ENCODE measurements around the gene RASSF7.

Gene RASSF7

GRCh38 chr11:553988-554340 lies 6.8 kb upstream of the RASSF7 start:
- no peaks in the 10 kb centered on the region for H3F3A ChIP-seq (ENCODE audit: insufficient read depth)
- H3K4me2 ChIP-seq (ENCODE audit: low read depth, low read length, poor library complexity, severe bottlenecking), result no peak overlapping the region
- H3K9me2 ChIP-seq (replicated peaks; ENCODE audit: insufficient read depth, low read length), result no peaks in the 10 kb centered on the region
- no peaks in the 10 kb centered on the region for H4K20me1 ChIP-seq (ENCODE audit: low read depth, low read length)
- H3K36me3 ChIP-seq (ENCODE audit: low read length), result no peaks in the 10 kb centered on the region
- H3K27me3 ChIP-seq (ENCODE audit: low read length), result no peaks in the 10 kb centered on the region
- no peak overlapping the region for H3K9ac ChIP-seq (ENCODE audit: low read length)
- H3K4me3 ChIP-seq (ENCODE audit: insufficient read depth, low read length, poor library complexity, severe bottlenecking), result no peak overlapping the region
- H3K79me2 ChIP-seq (ENCODE audit: insufficient read depth, low read length), result no peaks in the 10 kb centered on the region
- no peak overlapping the region for H3K27ac ChIP-seq (ENCODE audit: low read depth, low read length)
- H2AFZ ChIP-seq (ENCODE audit: low read depth, low read length, severe bottlenecking), result no peak overlapping the region
- TF ChIP-seq CTCF (IDR thresholded peaks at IDR 0.05; ENCODE audit: insufficient read depth, low read length, poor library complexity, severe bottlenecking) (no peak), EZH2phosphoT487 (conservative IDR thresholded peaks at IDR 0.05; ENCODE audit: low read length) (no peak)
- H3K9me3 ChIP-seq (ENCODE audit: insufficient read depth, low read length), result no peaks in the 10 kb centered on the region

- Histone ChIP-seq H3F3A (ENCODE audit: insufficient read depth) (no peaks in the 10 kb centered on the region), H4K20me1 (ENCODE audit: low read depth, low read length) (no peaks in the 10 kb centered on the region), H3K9me2 (replicated peaks; ENCODE audit: insufficient read depth, low read length) (no peaks in the 10 kb centered on the region), H3K4me3 (ENCODE audit: insufficient read depth, low read length, poor library complexity, severe bottlenecking) (peak overlapping the region; percentile 1), H3K4me2 (ENCODE audit: low read depth, low read length, poor library complexity, severe bottlenecking) (peak overlapping the region; percentile 49), H3K9me3 (ENCODE audit: insufficient read depth, low read length) (no peaks in the 10 kb centered on the region), H3K36me3 (ENCODE audit: low read length) (no peaks in the 10 kb centered on the region), H3K9ac (ENCODE audit: low read length) (peak overlapping the region; percentile 36; the same call in 1 of the 2 replicates), H3K27ac (ENCODE audit: low read depth, low read length) (no peak overlapping the region), H3K79me2 (ENCODE audit: insufficient read depth, low read length) (no peaks in the 10 kb centered on the region), H2AFZ (ENCODE audit: low read depth, low read length, severe bottlenecking) (peak overlapping the region; percentile 35), H3K27me3 (ENCODE audit: low read length) (no peaks in the 10 kb centered on the region)
- TF ChIP-seq CTCF (IDR thresholded peaks at IDR 0.05; ENCODE audit: insufficient read depth, low read length, poor library complexity, severe bottlenecking) (peak; percentile 55), EZH2phosphoT487 (conservative IDR thresholded peaks at IDR 0.05; ENCODE audit: low read length) (no peak)
These were observed 6.1 kb upstream of the RASSF7 start for GRCh38 chr11:554428-555226.

- H3K9me2 ChIP-seq (replicated peaks; ENCODE audit: insufficient read depth, low read length), result no peaks in the 10 kb centered on the region
- no peak overlapping the region for H3K9ac ChIP-seq (ENCODE audit: low read length)
- H3K4me2 ChIP-seq (ENCODE audit: low read depth, low read length, poor library complexity, severe bottlenecking), result peak overlapping the region; percentile 40
- 0 out of 2 replicates have a peak, but pooled peaks cover 3% of the 10 kb centered on the region for H3F3A ChIP-seq (ENCODE audit: insufficient read depth)
- no peaks in the 10 kb centered on the region for H3K27me3 ChIP-seq (ENCODE audit: low read length)
- H3K9me3 ChIP-seq (ENCODE audit: insufficient read depth, low read length), result no peaks in the 10 kb centered on the region
- TF ChIP-seq EZH2phosphoT487 (conservative IDR thresholded peaks at IDR 0.05; ENCODE audit: low read length) (no peak), CTCF (IDR thresholded peaks at IDR 0.05; ENCODE audit: insufficient read depth, low read length, poor library complexity, severe bottlenecking) (no peak)
- peak overlapping the region; percentile 26 for H3K4me3 ChIP-seq (ENCODE audit: insufficient read depth, low read length, poor library complexity, severe bottlenecking)
- no peaks in the 10 kb centered on the region for H3K79me2 ChIP-seq (ENCODE audit: insufficient read depth, low read length)
- no peaks in the 10 kb centered on the region for H3K36me3 ChIP-seq (ENCODE audit: low read length)
- H3K27ac ChIP-seq (ENCODE audit: low read depth, low read length), result no peak overlapping the region
- H2AFZ ChIP-seq (ENCODE audit: low read depth, low read length, severe bottlenecking), result no peak overlapping the region
- no peaks in the 10 kb centered on the region for H4K20me1 ChIP-seq (ENCODE audit: low read depth, low read length)
These were observed 5.5 kb upstream of the RASSF7 start for GRCh38 chr11:555227-555779.
